ENCODE data around the gene PDE9A. TPM values are rescaled to one million over a fixed set of nuclear protein-coding genes. Genes with fewer than 3 reads are reported as not detected.
A peak's percentile ranks its signal among the peaks of the same experiment; 100 is the strongest.

PDE9A gene
- total RNA-seq, 1 donor from 2014 or later = 2.0 TPM

GRCh38 chr21:42635848-42636519 lies 17.4 kb upstream of the PDE9A start:
- H3K4me3 ChIP-seq (ENCODE audit: low read depth, low read length) = no peak overlapping the region
- no peak for DNase-seq (ENCODE audit: low read depth)
- no peak for TF ChIP-seq CTCF (conservative IDR thresholded peaks at IDR 0.05; ENCODE audit: low read depth, low read length)

- no peak for TF ChIP-seq CTCF (conservative IDR thresholded peaks at IDR 0.05; ENCODE audit: low read depth, low read length)
- H3K4me3 ChIP-seq (ENCODE audit: low read depth, low read length) = no peak overlapping the region
- peak; percentile 73 for DNase-seq (ENCODE audit: low read depth)
Observed at GRCh38 chr21:42636520-42637266, 16.7 kb upstream of the PDE9A start.

- no peak for DNase-seq (ENCODE audit: low read depth)
- no peak for TF ChIP-seq CTCF (conservative IDR thresholded peaks at IDR 0.05; ENCODE audit: low read depth, low read length)
- H3K4me3 ChIP-seq (ENCODE audit: low read depth, low read length) = no peak overlapping the region
Observed at GRCh38 chr21:42637267-42638041, 16.0 kb upstream of the PDE9A start.

GRCh38 chr21:42638266-42638863 lies 15.1 kb upstream of the PDE9A start:
- H3K4me3 ChIP-seq (ENCODE audit: low read depth, low read length) = no peak overlapping the region
- TF ChIP-seq CTCF (conservative IDR thresholded peaks at IDR 0.05; ENCODE audit: low read depth, low read length) = no peak
- DNase-seq (ENCODE audit: low read depth) = no peak

- no peak for TF ChIP-seq CTCF (conservative IDR thresholded peaks at IDR 0.05; ENCODE audit: low read depth, low read length)
- DNase-seq (ENCODE audit: low read depth) = no peak
- no peak overlapping the region for H3K4me3 ChIP-seq (ENCODE audit: low read depth, low read length)
Observed at GRCh38 chr21:42639646-42640152, 13.7 kb upstream of the PDE9A start.

GRCh38 chr21:42640486-42640885 lies 12.9 kb upstream of the PDE9A start:
- DNase-seq (ENCODE audit: low read depth) = no peak
- TF ChIP-seq CTCF (conservative IDR thresholded peaks at IDR 0.05; ENCODE audit: low read depth, low read length) = no peak
- H3K4me3 ChIP-seq (ENCODE audit: low read depth, low read length) = no peak overlapping the region

Data from epithelial cell of proximal tubule (primary cell).